NCI-H2196 (cell line): ENCODE results near the gene KHDRBS2.
"Not testable (repeated sequence)": the region's sequence is repeated elsewhere in the genome, so short reads cannot be mapped to it uniquely, and the experiment has no call there.

Source experiments
- DNase-seq: peaks from one replicate; lab custom pipeline; 2025; ENCODE audit not compliant: unreplicated experiment; lab: John Stamatoyannopoulos, UW

The KHDRBS2 gene

DNA sequence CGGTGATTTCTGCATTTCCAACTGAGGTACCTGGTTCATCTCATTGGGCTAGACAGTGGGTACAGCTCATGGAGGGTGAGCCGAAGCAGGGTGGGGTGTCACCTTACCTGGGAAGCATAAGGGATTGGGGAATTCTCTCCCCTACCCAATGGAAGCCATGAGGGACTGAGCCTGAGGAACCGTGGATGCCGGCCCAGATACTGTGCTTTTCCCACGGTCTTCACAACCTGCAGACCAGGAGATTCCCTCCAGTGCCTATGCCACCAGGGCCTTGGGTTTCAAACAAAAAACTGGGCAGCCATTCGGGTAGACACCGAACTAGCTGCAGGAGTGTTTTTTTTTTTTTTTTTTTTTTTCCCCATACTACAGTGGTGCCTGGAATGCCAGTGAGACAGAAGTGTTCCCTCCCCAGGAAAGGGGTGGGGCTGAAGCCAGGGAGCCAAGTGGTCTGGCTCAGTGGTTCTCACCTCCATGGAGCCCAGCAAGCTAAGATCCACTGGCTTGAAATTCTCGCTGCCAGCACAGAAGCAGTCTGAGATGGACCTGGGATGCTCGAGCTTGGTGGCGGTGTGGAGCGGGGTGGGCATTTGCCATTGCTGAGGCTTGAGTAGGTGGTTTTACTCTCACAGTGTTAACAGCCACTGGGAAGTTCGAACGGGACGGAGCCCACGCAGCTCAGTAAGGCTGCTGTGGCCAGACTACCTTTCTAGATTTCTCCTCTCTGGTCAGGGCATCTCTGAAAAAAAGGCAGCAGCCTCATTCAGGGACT lies 416.2 kb downstream of the KHDRBS2 start:
- DNase-seq = no peak

DNA sequence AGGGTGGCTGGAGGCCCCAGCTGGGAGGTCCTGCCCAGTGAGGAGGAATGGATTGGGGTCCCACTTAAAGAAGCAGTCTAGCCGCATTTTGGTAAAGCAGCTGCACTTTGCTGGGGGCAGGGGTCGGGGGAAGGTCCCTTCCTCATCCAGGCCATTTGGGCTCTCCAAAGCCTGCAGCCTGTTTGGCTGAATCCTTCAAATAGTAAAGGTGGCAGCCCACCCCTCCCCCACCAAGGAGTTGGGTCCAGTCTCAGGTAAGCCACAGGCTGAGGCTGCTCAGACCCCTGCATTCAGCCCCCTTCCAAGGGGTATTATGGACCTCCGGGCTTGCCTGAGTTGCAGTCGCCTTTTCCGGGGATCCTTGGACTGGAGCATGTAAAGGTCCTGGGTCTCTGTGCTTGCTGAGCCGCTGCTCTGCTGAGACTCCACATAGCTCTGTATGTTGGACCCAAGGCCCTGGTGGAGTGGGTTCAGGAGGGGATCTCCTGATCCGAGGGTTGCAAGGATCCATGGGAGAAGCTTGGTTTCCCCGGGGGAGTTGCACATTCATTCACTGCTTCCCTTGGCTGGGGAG lies 417.4 kb downstream of the KHDRBS2 start:
- no peak for DNase-seq

DNA sequence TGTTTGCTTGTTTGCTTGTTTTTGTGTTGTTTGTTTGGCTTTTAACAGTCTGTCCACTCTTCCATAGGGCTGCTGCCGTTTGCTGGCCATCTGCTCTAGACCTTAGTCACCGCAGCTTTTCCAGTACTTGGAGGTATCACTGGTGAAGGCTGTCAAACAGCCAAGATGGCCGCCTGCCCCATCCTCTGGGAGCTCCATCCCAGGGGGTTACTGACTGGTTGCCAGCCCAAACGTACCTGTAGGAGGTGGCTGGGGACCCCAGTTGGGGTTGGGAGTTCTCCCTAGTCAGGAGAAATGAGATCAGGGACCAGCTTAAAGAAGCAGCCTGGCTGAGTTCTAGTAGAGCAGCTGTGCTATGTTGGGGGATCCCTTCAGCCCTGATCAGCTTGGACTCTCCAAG lies 418.4 kb downstream of the KHDRBS2 start:
- DNase-seq = no peak

DNA sequence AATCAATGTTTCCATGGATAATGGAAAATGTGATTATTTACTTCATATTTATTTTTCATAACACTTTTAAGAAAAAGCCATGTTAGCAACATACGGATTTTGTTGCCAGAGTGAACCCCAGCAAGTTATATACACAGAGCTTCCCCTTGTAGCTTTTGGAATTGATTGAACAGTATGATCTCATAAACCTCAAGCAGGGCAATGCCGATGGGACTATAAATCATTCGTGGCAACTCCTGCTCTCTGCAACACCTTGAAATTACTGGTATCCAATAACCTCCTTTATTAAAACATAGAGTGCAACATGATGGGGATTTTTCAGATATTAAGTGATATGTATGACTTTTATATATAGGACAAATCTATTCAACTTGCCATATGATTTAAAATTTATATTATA lies 428.5 kb downstream of the KHDRBS2 start:
- no peak for DNase-seq

DNA sequence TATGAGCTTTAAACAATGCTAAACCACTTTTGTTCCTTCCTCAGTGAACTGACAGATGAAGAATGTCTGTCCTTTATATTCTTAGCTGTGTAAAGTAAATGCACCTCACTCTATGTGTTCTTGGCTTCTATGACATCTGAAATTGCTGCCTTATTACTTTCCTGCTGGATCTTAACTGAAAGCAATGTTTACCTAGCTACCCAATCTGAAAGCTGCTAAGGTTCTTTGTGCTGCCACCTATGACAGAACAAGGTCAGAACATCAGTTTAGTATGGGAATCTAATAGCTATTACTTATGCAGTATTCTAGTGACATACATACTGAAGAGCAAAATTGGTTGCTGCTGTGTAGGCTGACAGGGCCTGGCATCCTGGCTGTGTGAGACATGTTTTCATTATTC lies 444.1 kb downstream of the KHDRBS2 start:
- DNase-seq = no peak

DNA sequence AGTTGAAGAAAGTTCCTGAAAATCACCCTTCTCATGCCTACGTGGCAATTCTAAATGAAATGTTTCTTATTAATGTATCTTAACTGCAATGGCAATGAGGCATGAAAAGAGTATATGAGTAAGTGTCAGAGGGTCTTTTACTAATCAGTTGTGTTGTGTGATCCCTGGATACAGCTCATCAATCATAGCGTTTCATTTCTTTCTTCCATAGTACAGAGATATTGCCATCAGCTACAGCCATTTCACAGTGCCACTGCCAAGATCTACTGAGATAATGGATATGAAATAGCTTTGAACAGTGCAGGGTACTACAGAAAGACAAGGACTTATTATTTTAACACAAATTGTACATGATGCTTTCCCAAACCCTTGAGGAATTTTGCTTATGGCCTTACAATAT lies 450.8 kb downstream of the KHDRBS2 start:
- no peak for DNase-seq

DNA sequence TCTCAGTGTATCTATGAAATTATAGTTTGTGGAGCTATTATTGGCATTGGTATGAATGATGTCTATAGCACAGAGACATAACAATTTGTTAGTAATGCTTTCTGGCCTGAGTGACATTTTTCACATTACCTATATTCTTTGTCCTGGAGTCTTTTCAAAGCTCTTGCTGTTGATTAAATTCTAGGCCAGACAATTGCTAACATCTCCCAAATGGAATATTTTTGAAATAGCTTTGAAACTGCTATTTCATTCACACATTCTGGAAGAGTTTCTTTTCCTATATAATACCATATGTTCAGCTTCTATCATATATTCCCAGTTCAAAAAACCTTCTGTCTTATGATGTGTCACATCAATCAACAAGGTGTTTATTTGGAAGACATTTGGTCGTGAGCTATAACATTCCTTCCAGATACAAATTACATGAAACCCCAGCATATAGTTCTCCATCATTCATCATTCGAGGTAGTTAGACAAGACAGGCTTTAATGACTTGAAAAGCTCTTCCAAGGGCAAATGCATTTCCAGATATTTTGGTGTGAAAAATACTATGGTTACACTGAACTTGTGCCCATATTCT lies 452.8 kb downstream of the KHDRBS2 start:
- DNase-seq = no peak

DNA sequence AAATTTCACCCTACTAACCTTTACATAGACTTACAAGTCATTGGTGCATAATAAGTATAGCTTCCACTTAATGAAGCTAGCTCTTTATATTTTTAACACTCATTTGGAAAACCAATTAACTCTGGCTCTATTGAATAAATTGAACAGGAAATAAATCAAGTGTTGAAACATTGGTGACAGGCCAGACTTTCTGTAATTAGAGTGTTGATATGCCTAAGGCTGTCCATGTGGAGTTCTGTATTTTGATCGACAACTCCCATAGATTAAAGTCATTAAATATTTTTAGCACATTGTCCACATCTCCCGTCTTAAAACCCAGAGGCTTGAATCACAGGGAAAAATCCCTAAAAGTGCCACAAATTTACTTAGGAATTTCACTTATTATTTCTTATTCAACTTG lies 468.3 kb downstream of the KHDRBS2 start:
- no peak for DNase-seq

DNA sequence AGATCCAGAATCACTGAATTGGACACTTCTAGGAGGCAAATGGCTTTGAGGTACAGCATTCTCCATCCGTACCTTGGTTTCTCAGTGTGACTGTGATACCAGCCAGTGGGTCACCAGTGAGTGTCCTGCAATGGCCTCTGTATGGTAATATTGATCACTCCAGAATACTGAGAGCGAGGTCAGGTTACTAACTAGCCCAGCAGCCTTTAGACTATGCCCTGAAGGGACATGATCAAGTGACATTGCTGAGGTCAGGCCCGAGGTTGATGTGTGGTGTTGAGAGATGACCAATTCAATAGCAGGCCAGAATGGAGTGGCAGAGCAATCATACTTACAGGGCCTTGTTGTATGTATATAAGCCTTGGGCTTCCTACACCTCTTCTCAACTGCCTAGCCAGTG lies 476.0 kb downstream of the KHDRBS2 start:
- no peak for DNase-seq

DNA sequence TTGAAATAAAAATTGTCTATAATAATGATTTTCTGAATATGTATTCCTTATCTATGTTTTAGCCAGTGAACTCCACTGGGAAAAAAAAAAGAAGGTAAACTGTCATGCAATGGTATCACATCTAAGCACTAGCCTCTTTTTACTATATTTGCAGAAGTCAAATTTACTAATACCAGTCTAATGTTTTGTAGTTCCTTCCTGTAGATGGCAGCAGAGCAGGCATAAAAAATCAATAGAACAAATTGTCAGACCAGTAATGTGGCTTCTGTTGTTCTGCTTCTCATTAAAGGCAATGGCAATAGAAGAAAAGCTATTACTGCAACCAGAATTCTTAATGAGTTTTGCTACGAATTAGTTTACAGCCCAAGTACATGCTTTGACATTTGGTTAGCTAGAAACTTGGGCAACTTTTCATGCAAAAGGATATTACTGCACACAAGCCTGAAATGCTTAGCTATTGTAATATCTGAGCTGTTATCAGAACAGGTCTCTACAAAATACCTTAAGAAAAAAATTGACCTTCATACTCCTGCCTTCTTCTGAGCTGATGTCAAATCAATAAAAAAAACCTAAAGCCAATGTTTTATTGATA lies 476.9 kb downstream of the KHDRBS2 start:
- no peak for DNase-seq

DNA sequence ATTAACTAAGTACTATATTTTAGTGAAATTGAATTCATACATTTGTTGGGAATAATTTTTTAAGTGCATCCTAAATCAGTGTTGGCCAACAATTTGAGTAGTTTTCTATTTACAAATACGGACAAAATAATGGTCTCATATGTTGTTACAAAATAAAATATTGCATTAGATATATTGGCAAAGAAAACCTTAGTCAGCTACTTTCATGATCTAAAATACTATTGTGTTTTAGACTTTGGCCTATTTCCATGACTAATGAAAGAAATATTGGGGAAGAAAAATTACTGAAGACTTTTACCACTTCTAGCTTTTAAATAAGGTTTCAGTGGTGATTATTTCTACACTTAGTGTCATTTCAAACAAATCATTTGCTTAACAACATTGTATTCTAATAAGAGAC lies 498.0 kb downstream of the KHDRBS2 start:
- DNase-seq = no peak

DNA sequence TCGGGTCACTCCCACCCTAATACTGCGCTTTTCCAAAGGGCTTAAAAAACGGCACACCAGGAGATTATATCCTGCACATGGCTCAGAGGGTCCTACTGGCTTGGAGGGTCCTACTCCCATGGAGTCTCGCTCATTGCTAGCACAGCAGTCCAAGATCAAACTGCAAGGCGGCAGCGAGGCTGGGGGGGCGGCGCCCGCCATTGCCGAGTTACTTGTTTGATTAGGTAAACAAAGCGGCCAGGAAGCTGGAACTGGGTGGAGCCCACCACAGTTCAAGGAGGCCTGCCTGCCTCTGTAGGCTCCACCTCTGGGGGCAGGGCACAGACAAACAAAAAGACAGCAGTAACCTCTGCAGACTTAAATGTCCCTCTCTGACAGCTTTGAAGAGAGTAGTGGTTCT lies 516.6 kb downstream of the KHDRBS2 start:
- DNase-seq = not testable (repeated sequence)

DNA sequence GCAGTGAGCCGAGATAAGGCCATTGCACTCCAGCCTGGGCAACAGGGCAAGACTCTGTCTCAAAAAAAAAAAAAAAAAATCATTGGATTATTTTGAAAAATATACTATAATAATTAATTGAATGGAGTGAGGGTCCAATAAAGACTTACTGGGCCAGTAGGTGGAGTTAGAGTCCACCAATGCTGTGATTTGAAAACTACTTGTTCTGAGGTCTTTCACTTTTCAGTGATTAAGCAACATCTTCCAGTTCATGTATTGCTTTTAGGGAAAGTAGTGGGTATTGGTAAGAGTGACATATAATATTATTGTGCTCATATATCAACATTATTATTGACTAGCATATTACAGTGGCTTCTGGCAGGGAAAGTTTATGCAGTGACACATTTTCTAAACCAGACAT lies 530.3 kb downstream of the KHDRBS2 start:
- DNase-seq = no peak

DNA sequence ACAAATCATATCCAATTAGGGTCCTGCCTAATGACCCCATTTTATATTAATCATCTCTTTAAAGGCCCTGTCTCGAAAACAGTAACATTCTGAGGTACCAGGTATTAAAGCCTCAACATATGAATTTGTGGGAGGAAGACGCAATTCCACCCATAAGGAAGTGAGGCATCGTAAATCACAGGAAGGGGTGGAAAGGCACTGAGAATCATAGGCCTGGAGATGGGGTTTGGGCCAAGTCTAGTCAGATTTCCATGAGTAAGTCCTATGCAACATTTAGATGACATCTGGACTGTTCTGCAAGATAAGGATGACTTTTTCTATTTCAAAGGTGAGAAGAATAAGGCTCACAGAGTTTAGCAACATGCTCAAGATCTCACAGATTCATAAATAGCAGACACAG lies 534.0 kb downstream of the KHDRBS2 start:
- no peak for DNase-seq

DNA sequence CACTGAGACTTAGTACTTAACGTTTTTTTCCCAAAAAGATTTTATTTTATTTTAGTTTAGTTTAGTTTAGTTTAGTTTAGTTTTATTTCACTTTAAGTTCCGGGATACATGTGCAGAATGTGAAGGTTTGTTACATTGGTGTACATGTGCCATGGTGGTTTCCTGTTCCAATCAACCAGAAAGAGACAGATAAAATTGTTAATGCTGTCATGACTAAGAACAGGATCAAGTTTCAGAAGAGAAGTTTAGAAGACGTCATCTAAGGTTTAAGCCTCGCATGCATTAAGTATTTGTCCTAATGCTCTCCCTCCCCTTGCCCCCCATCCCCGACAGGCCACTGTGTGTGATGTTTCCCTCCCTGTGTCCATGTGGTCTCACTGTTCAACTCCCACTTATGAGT lies 540.0 kb downstream of the KHDRBS2 start:
- no peak for DNase-seq

DNA sequence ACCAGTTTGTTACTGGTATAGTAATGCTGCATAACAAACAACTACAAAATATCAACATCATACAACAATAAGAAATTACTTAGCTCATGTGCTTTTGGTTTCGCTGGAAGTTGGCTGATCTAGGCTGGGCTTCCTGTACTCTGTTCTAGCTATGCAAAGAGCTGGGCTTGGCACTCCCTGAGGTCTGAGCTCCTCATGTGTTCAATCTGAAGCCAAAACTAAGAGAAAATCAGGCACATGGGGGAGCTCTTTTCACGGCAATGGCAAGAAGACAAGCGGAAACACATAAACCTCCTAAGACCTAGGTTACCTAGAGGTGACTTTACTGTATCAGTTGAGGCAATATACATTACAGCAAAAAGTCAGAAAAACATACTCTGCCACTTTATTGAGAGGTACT lies 574.2 kb downstream of the KHDRBS2 start:
- no peak for DNase-seq

DNA sequence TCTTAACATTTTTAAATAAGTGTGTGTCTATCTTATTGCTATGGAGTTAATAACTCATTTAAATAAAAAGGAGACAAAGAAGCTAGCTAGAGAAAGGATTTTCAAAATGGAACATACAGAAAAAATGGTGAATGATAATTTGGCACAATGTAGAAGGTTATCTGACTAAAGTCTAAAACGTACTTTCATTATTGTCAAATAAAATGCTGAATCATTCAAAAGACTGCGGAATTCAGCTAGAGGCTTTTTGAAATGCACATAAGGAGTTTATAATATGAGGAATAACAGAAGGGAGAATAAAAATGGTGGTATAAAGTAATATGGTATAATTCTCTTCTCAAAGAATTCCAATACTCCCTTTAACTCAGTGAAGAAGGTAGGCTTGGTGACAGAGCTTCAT lies 597.9 kb downstream of the KHDRBS2 start:
- no peak for DNase-seq

DNA sequence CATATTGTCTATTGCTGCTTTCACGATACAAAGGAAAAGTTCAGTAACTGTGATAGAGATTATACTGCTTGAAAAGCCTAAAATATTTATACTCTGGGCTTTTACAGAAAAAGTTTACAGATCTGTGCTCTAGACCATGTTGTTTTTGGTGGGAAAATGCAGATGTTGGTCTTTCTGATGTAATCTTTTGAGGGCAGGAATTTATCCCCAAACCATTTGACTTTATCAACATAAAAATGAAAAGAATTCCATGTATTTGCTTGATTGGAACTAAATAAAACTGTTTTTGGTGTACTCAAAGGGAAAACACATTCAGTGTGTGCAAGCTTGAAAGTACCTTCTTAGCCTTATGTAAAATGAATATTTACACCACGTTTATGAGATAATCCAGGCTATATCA lies 603.5 kb downstream of the KHDRBS2 start:
- no peak for DNase-seq

DNA sequence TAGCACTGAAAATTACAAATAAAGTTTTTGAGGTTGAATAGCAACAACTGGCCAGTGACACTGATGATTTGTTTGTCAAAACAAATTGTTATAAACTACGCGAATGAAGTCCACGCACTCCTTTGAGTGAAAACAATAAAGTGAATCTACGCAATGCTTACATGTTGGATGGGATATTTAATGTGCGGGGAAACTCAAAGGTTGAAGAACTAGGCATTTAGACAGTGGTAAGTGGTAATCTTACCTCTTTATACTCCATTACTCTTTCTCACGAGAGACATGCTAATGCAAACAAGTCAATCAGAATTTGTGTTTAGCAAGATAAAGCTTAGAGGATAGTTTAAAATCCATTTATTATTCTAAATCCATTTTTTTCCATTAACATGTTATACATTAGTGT lies 606.4 kb downstream of the KHDRBS2 start:
- no peak for DNase-seq

DNA sequence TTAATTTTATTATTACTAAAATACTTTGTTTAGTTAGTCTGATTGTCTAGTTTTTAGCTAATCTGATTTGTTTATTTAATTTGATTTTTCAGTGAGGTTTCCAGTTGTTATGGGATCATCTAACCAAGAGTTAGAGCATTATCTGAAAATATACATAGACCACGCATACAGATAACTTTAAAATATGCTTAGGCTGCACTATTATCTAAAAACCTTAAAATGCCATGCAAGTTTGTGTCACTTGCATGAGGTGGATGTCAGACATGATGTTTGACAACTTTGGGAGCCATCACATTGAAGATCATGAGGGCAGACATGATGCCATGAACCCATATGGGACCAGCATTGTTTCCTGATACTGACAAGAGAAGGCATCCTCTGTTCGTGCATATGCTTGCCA lies 610.3 kb downstream of the KHDRBS2 start:
- DNase-seq = no peak

DNA sequence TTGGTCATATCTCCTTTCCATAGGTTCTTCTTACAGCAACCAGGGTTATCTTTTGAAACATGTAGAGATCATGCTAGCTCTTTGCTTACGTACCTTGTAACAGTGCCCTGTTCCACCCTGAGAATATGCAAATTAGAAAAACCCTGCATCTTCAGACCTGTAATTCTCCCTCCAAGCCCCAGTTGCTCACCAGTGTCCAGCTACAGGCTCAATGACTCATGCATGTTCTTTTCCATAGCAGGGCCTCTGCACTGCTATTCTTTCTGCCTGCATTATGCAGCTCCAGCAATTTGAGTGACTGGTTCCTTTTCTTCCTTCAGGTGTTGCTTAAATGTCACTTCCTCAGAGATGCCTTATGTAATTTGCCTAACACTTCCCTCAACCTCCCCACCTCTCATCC lies 636.2 kb downstream of the KHDRBS2 start:
- DNase-seq = no peak

DNA sequence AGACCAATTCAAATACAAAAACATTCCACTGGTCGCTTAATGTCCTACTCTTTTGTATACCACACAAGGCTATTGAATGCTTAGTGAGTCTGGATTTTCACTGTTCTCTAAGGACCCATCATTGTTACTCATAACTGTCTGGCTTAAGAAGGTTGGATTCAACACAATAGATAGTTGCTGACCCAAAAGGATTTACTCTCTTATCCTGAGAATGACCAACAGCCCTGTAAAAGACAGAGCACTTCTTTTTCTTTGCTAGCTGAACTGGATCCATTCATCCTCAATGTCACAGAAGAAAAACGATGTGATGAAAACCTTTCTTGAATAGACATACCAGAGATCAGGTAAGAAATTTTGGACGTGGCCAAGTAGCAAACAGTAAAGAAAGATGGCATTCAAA lies 645.6 kb downstream of the KHDRBS2 start:
- DNase-seq = no peak
